ENCODE results near the gene TANC1.

- TF ChIP-seq EZH2 (IDR thresholded peaks at IDR 0.05; ENCODE audit: borderline replicate concordance, low read length) = no peak
- TF ChIP-seq, protein P1, sequence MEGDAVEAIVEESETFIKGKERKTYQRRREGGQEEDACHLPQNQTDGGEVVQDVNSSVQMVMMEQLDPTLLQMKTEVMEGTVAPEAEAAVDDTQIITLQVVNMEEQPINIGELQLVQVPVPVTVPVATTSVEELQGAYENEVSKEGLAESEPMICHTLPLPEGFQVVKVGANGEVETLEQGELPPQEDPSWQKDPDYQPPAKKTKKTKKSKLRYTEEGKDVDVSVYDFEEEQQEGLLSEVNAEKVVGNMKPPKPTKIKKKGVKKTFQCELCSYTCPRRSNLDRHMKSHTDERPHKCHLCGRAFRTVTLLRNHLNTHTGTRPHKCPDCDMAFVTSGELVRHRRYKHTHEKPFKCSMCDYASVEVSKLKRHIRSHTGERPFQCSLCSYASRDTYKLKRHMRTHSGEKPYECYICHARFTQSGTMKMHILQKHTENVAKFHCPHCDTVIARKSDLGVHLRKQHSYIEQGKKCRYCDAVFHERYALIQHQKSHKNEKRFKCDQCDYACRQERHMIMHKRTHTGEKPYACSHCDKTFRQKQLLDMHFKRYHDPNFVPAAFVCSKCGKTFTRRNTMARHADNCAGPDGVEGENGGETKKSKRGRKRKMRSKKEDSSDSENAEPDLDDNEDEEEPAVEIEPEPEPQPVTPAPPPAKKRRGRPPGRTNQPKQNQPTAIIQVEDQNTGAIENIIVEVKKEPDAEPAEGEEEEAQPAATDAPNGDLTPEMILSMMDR (conservative IDR thresholded peaks at IDR 0.05 in 1 of 2, IDR thresholded peaks at IDR 0.05 in 1 of 2; ENCODE audit: extremely low read depth in 1 of 2, insufficient read depth in 1 of 2, low read depth in 1 of 2, low read length in 2 of 2) = no peak
Measured at GRCh38 chr2:159108181-159108893, 139.9 kb downstream of the TANC1 start.
